ENCODE data around the gene FAM83F. TPM values are rescaled to one million over a fixed set of nuclear protein-coding genes. Genes with fewer than 3 reads are reported as not detected.
"Not testable (repeated sequence)": the region's sequence is repeated elsewhere in the genome, so short reads cannot be mapped to it uniquely, and the experiment has no call there.

Gene FAM83F
- polyA plus RNA-seq = 1 to 10 TPM in 2 of 3 donors, under 1 TPM in 1; 0.11 to 8.4 (median 1.2) TPM

- H3K27ac ChIP-seq (ENCODE audit: low read depth, low read length) = no peak within 1 kb of the TSS
- 5 to 10% (median 9%) methylated on average over 50 to 115 of the region's 115 CpGs for WGBS, 3 donors
Measured at GRCh38 chr22:39994566-39995392, at the start of gene FAM83F. Gene FAM83F (plus strand): TSS chr22:39994954. CDS start chr22:39995043, 89 bp downstream.

GRCh38 chr22:39946126-39946502 is 48.6 kb upstream of the FAM83F start:
- WGBS, 3 donors = 93 to 97% (median 94%) methylated on average over 4 of the region's 4 CpGs

GRCh38 chr22:39946503-39947219 is 48.1 kb upstream of the FAM83F start:
- no peak overlapping the region for H3K27ac ChIP-seq (ENCODE audit: low read depth, low read length)

More at GRCh38 chr22:39946126-39946502, 48.6 kb upstream of the FAM83F start:
- no peak overlapping the region for H3K27ac ChIP-seq (ENCODE audit: low read depth, low read length)

GRCh38 chr22:39947220-39948216 is 47.2 kb upstream of the FAM83F start:
- no peak overlapping the region for H3K27ac ChIP-seq (ENCODE audit: low read depth, low read length)
- 91 to 95% (median 92%) methylated on average over 8 of the region's 8 CpGs for WGBS, 3 donors

More at GRCh38 chr22:39946503-39947219, 48.1 kb upstream of the FAM83F start:
- 45 to 50% (median 50%) methylated on average over 8 of the region's 8 CpGs for WGBS, 3 donors

GRCh38 chr22:39949964-39950737 is 44.6 kb upstream of the FAM83F start:
- 74 to 84% (median 76%) methylated on average over 8 of the region's 8 CpGs for WGBS, 3 donors
- no peak overlapping the region for H3K27ac ChIP-seq (ENCODE audit: low read depth, low read length)

- WGBS, 3 donors = 65 to 82% (median 69%) methylated on average over 11 of the region's 11 CpGs
- not testable (repeated sequence) for H3K27ac ChIP-seq (ENCODE audit: low read depth, low read length)
Measured at GRCh38 chr22:39951603-39952293, 43.0 kb upstream of the FAM83F start.

- H3K27ac ChIP-seq (ENCODE audit: low read depth, low read length) = no peak overlapping the region
- WGBS, 3 donors = 76 to 82% (median 78%) methylated on average over 6 of the region's 6 CpGs
Measured at GRCh38 chr22:39952347-39952746, 42.4 kb upstream of the FAM83F start.

- WGBS, 3 donors = 94 to 96% (median 96%) methylated on average over 2 of the region's 2 CpGs
- H3K27ac ChIP-seq (ENCODE audit: low read depth, low read length) = no peak overlapping the region
Measured at GRCh38 chr22:39953101-39953500, 41.7 kb upstream of the FAM83F start.

- no peak overlapping the region for H3K27ac ChIP-seq (ENCODE audit: low read depth, low read length)
- WGBS, 3 donors = 91 to 96% (median 95%) methylated on average over 4 of the region's 4 CpGs
Measured at GRCh38 chr22:39954584-39955055, 40.1 kb upstream of the FAM83F start.

GRCh38 chr22:39955675-39956074 is 39.1 kb upstream of the FAM83F start:
- 95 to 98% (median 96%) methylated on average over 2 of the region's 2 CpGs for WGBS, 3 donors
- H3K27ac ChIP-seq (ENCODE audit: low read depth, low read length) = no peak overlapping the region

- WGBS, 3 donors = 39 to 59% (median 45%) methylated on average over 9 to 10 of the region's 10 CpGs
- H3K27ac ChIP-seq (ENCODE audit: low read depth, low read length) = no peak overlapping the region
Measured at GRCh38 chr22:39956932-39957664, 37.7 kb upstream of the FAM83F start.

GRCh38 chr22:39958009-39958711 is 36.6 kb upstream of the FAM83F start:
- no peak overlapping the region for H3K27ac ChIP-seq (ENCODE audit: low read depth, low read length)
- WGBS, 3 donors = 77 to 87% (median 77%) methylated on average over 8 of the region's 8 CpGs

GRCh38 chr22:39958949-39959639 is 35.7 kb upstream of the FAM83F start:
- H3K27ac ChIP-seq (ENCODE audit: low read depth, low read length) = no peak overlapping the region
- 70 to 89% (median 72%) methylated on average over 11 of the region's 11 CpGs for WGBS, 3 donors

- no peak within 1 kb of the TSS for H3K27ac ChIP-seq (ENCODE audit: low read depth, low read length)
- 48 to 75% (median 51%) methylated on average over 14 of the region's 14 CpGs for WGBS, 3 donors
Measured at GRCh38 chr22:39959640-39960447, 34.9 kb upstream of the FAM83F start, which contains the start of gene TMA7B. Gene TMA7B (plus strand): TSS chr22:39960397. CDS start chr22:39964375, 3,978 bp downstream.
